ENCODE data around the gene TLE1.

GRCh38 chr9:81680006-81680405 lies 9.3 kb downstream of the TLE1 start:
- TF ChIP-seq, protein P1, sequence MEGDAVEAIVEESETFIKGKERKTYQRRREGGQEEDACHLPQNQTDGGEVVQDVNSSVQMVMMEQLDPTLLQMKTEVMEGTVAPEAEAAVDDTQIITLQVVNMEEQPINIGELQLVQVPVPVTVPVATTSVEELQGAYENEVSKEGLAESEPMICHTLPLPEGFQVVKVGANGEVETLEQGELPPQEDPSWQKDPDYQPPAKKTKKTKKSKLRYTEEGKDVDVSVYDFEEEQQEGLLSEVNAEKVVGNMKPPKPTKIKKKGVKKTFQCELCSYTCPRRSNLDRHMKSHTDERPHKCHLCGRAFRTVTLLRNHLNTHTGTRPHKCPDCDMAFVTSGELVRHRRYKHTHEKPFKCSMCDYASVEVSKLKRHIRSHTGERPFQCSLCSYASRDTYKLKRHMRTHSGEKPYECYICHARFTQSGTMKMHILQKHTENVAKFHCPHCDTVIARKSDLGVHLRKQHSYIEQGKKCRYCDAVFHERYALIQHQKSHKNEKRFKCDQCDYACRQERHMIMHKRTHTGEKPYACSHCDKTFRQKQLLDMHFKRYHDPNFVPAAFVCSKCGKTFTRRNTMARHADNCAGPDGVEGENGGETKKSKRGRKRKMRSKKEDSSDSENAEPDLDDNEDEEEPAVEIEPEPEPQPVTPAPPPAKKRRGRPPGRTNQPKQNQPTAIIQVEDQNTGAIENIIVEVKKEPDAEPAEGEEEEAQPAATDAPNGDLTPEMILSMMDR (conservative IDR thresholded peaks at IDR 0.05; ENCODE audit: low read depth, low read length): no peak
- TF ChIP-seq EZH2phosphoT487 (IDR thresholded peaks at IDR 0.05; ENCODE audit: borderline replicate concordance, low read length): no peak

Measured in PC-3 (cell line).